GM12892 (cell line): ENCODE results near the gene ZCCHC4.
"Not testable (repeated sequence)": the region's sequence is repeated elsewhere in the genome, so short reads cannot be mapped to it uniquely, and the experiment has no call there.

Experiments used
- DNase-seq: peaks from one replicate; pipeline ENCODE4 v3.0.0; 2011; ENCODE audit not compliant: insufficient read length
- FAIRE-seq: peaks from 2 replicates; lab custom pipeline; 2011; peaks lifted over from hg19 to GRCh38; lab: Jason Lieb, UNC
- POLR2A ChIP-seq: IDR thresholded peaks from 2 replicates; pipeline ENCODE4 v1.6.1; 2011; ENCODE audit warnings: low read depth, low read length, control low read depth
- POLR2AphosphoS5 ChIP-seq: IDR thresholded peaks from 2 replicates; pipeline ENCODE4 v1.6.1; 2011; ENCODE audit warnings: low read depth, low read length, control low read depth
- TAF1 ChIP-seq: IDR thresholded peaks from 2 replicates; pipeline ENCODE4 v1.6.1; 2011; ENCODE audit warnings: low read depth, mild to moderate bottlenecking, control low read depth, low read length, borderline replicate concordance

Gene ZCCHC4

GRCh38 chr4:25321703-25322102 lies 9.1 kb downstream of the ZCCHC4 start:
- TF ChIP-seq TAF1: no peak
- no peak for TF ChIP-seq POLR2AphosphoS5
- TF ChIP-seq POLR2A: no peak
- DNase-seq: no peak
- no peak for FAIRE-seq

- not testable (repeated sequence) for FAIRE-seq, DNase-seq
Observed at GRCh38 chr4:25328463-25328862, 15.9 kb downstream of the ZCCHC4 start.

- TF ChIP-seq POLR2AphosphoS5: no peak
- TF ChIP-seq TAF1: no peak
- TF ChIP-seq POLR2A: no peak
- FAIRE-seq: no peak
- DNase-seq: no peak
Observed at GRCh38 chr4:25330335-25330734, 17.8 kb downstream of the ZCCHC4 start.

GRCh38 chr4:25330905-25331808 lies 18.6 kb downstream of the ZCCHC4 start:
- no peak for TF ChIP-seq POLR2AphosphoS5
- TF ChIP-seq POLR2A: no peak
- no peak for TF ChIP-seq TAF1
- DNase-seq: no peak
- FAIRE-seq: peak; percentile 67

- no peak for DNase-seq
- TF ChIP-seq POLR2AphosphoS5 (no peak), POLR2A (no peak), TAF1 (no peak)
- no peak for FAIRE-seq
Observed at GRCh38 chr4:25343671-25344070, 31.1 kb downstream of the ZCCHC4 start.

GRCh38 chr4:25345744-25346143 lies 33.2 kb downstream of the ZCCHC4 start:
- DNase-seq: no peak
- no peak for FAIRE-seq
- TF ChIP-seq TAF1 (no peak), POLR2AphosphoS5 (no peak), POLR2A (no peak)

DNA sequence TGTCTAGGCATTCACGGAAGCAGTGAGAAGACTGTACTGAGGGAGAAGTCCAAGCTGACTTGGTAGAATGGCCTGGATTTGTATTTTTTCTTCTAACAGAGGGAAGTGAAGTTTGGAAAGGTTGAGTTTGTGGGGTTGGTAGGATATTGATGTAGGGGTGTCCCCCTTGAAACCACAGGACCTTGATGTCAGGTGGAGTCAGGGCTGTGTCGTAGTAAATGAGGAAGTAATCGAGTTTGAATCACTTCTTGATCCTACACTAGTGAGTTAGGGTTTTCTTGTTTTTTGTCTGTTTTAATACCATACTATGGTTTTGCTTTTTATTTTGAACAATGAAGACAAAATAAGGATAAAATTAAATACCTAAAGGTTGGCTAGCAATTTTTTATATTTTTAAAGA lies 34.3 kb downstream of the ZCCHC4 start:
- no peak for DNase-seq
- FAIRE-seq: no peak
- TF ChIP-seq TAF1 (no peak), POLR2AphosphoS5 (no peak), POLR2A (no peak)

DNA sequence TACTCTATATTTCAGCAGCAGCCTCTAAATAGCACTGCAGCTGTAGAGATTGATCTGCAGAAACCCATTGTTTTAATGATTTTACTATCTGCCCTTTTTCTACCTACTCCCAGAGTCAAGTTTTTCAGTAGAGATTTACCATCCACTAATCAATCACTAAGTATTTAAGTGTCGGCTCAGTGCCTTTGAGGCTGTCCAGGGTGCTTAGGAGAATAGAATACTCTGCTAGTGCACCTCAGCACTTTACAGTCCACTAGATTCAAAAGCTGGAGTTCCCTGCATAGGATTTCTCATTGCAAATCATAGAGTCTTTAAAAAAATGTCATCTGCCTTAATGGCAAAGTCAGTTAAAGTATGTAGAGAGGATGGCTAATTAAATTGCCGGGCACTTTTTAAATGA lies 34.9 kb downstream of the ZCCHC4 start:
- DNase-seq (no peak), FAIRE-seq (no peak)
- TF ChIP-seq POLR2AphosphoS5 (no peak), POLR2A (no peak), TAF1 (no peak)

DNA sequence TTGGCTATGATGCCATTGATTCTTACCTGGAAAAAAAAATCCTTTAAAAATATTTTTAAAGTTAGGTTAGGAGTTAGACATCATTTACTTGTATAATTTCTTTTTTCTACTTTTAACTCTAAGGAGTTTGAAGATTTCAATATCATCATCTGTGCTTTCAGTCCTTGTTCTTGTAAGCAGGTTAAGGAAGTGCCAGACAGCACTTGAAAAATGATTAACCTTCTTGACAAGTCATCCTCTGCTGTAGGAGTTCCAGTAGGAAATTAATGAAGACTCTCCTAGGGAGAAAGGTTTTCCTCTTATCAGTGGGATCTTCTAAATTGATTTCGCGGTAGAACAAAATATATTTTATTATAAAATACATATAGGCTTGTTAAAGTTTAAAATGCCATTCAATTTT lies 35.4 kb downstream of the ZCCHC4 start:
- no peak for TF ChIP-seq POLR2A
- no peak for TF ChIP-seq TAF1
- TF ChIP-seq POLR2AphosphoS5: no peak
- FAIRE-seq: no peak
- DNase-seq: no peak

- FAIRE-seq (no peak), DNase-seq (no peak)
- no peak for TF ChIP-seq POLR2A
Observed at GRCh38 chr4:25350561-25350960, 38.0 kb downstream of the ZCCHC4 start.

DNA sequence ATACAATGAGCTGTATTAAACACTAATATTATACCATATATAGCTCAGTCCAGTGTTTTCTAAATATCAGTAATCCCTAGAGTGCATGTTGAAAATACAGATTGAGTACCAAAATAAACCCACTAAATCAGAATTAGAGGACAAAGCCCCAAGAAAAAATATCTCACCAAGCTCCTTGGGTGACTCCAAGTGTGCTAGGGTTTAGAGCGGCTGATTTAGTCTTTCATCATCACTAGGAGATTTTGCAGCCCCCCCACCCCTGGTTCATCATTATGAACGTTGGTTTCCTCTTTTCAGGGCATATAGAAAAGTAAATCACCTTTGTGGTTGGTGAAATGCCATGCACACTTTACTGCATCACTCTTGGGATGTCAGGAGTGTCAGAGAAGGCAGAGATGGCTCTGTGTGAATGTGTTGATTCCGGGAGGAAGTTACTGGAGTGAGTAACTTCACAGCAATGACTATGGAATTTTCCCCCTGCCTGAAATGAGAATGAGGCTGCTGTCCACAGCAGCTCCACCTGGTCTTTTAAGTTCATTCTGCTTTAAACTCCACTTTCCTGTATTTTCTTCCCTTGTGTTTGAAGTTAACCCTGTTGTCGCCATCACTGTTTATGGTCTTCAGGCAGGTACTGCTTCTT lies 39.3 kb downstream of the ZCCHC4 start:
- no peak for DNase-seq
- no peak for FAIRE-seq
- TF ChIP-seq TAF1 (no peak), POLR2AphosphoS5 (no peak), POLR2A (no peak)

DNA sequence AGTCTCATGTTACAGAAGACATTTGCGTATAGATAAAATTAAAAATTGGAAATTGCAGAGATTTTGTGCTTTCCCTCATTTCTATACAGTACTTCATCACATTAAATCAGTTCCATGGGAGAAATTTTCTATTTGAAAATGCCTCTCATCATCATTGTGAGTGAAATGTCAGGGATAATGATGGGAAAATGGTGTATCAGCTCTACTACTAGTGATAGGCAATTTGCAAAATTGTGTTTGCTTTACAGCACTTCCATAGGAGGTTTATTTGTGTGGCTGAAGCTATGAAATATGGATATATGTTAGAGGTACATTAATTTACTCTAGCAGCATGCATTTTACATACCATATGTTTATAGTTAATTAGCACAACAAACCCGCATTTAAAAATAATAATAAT lies 43.5 kb downstream of the ZCCHC4 start:
- FAIRE-seq (no peak), DNase-seq (no peak)
- TF ChIP-seq POLR2A: no peak
- TF ChIP-seq POLR2AphosphoS5: no peak
- TF ChIP-seq TAF1: no peak
